Left colon (tissue), 2 donors: ENCODE results near the gene TYSND1. TPM values are rescaled to one million over a fixed set of nuclear protein-coding genes. Genes with fewer than 3 reads are reported as not detected.

Source experiments
- ATAC-seq: fragments of 200-7000 bp; cut with Tn5 transposase; one replicate; pipeline ENCODE4 v1.9.1; 2020; ENCODE audit warnings: mild to moderate bottlenecking, moderate library complexity
- DNase-seq, 2 donors: peaks; one replicate each; pipeline ENCODE4 v3.0.0-alpha.2; 2020
- intact Hi-C, 2 donors: fragments of 100-400 bp; cut with DNase I in 1 of 2; cut with micrococcal nuclease in 1 of 2; formaldehyde crosslinking; loops; one replicate each; pipeline versions ENCODE4 v1.11.2 to v1.14.0; 2022; cut with DNase I, micrococcal nuclease
- total RNA-seq, 2 donors: library from RNA; stranded (reverse); fragmentation: NEBNext Ultra II Directional; extraction: Animal tissue kit (Norgen Biotek cat#: 25700); gene quantifications; one replicate each; pipeline ENCODE4 v1.2.1, GENCODE V29; 2021
- donor health status: DM: no; HTN: no; CAD: no.
- donor health status: DM: yes; HTN: yes; CAD: no.

The TYSND1 gene
- total RNA-seq, 2 donors from 2014 or later: 12.5 to 20.0 TPM

- intact Hi-C loops: no loop called here
These were observed 53.1 kb downstream of the TYSND1 start for GRCh38 chr10:70093335-70093944.

GRCh38 chr10:70092389-70092718, 54.1 kb downstream of the TYSND1 start:
- ATAC-seq: no peak
- intact Hi-C loops: no loop called here
- no peak for DNase-seq

More at GRCh38 chr10:70093335-70093944, 53.1 kb downstream of the TYSND1 start:
- DNase-seq: no peak
- ATAC-seq: no peak

DNA sequence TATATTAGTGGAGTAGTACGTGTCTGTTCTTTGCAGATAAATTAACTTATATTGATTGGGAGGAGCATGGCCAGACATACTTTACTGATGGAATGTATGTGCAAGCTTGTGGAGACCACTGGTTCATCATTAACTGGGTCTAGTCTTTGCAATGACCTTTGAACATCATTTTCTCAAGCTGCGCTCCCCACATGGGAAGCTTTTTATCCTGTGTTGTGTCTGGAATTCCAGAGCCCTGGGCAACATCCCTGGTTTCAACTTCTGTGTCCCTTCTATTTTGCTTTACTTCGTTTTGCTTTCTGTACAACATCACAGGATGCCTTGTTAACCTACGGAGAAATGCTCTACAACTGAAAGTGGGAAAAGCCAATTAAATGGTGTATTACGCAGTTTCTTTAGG, 55.5 kb downstream of the TYSND1 start:
- DNase-seq (no peak), ATAC-seq (no peak)
- intact Hi-C loops: no loop called here

- intact Hi-C loops: no loop called here
- no peak for DNase-seq
- ATAC-seq: no peak
These were observed 56.5 kb downstream of the TYSND1 start for GRCh38 chr10:70090013-70090412.

- intact Hi-C loops: no loop called here
- DNase-seq (no peak), ATAC-seq (no peak)
These were observed 58.2 kb downstream of the TYSND1 start for GRCh38 chr10:70088308-70088698.

Other genes starting within 250 kb of the TYSND1 start
- gene MACROH2A2, start 93.9 kb downstream of the TYSND1 start, total RNA-seq: 10 to 100 TPM; 10.4 to 11.8 TPM
- 10 to 100 TPM; 21.8 to 32.4 TPM for gene AIFM2, start 13.9 kb downstream of the TYSND1 start, total RNA-seq
- gene SAR1A, start 23.8 kb upstream of the TYSND1 start, total RNA-seq: 10 to 100 TPM; 81.4 to 92.6 TPM
- gene PPA1, start 86.7 kb upstream of the TYSND1 start, total RNA-seq: 100 to 1,000 TPM; 137 to 168 TPM
- gene NPFFR1, start 137.3 kb upstream of the TYSND1 start, total RNA-seq: under 1 TPM; 0.03 to 0.15 TPM
- 1 to 10 TPM; 5.0 to 5.6 TPM for gene LRRC20, start 235.9 kb upstream of the TYSND1 start, total RNA-seq